ENCODE data around the gene SLC22A17.
A peak's percentile ranks its signal among the peaks of the same experiment; 100 is the strongest.

Gene SLC22A17

DNA sequence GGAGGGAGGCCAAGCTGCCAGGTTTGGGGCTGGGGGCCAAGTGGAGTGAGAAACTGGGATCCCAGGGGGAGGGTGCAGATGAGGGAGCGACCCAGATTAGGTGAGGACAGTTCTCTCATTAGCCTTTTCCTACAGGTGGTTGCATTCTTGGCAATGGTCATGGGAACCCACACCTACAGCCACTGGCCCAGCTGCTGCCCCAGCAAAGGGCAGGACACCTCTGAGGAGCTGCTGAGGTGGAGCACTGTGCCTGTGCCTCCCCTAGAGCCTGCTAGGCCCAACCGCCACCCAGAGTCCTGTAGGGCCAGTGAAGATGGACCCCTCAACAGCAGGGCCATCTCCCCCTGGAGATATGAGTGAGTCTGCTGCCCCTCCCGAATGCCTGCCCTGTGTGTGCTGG, 20.4 kb upstream of the SLC22A17 start:
- DNase-seq (ENCODE audit: low read depth, low spot score) = no peak
- H3K27me3 ChIP-seq (ENCODE audit: control insufficient read depth, insufficient read depth, low read length) = no peaks in the 10 kb centered on the region
- no peaks in the 10 kb centered on the region for H3K4me1 ChIP-seq (ENCODE audit: control insufficient read depth, insufficient read depth, low read length)
- no peaks in the 10 kb centered on the region for H3K9me3 ChIP-seq (ENCODE audit: control insufficient read depth, insufficient read depth, low read length)
- no peaks in the 10 kb centered on the region for H3K36me3 ChIP-seq (ENCODE audit: control insufficient read depth, insufficient read depth, low read length)
- no peak overlapping the region for H3K4me3 ChIP-seq (ENCODE audit: low read length)
- no peak overlapping the region for H3K27ac ChIP-seq (ENCODE audit: low read length)
- WGBS (ENCODE audit: insufficient coverage, insufficient read length) = no CpG with 5 or more reads among the region's 3 CpGs

DNA sequence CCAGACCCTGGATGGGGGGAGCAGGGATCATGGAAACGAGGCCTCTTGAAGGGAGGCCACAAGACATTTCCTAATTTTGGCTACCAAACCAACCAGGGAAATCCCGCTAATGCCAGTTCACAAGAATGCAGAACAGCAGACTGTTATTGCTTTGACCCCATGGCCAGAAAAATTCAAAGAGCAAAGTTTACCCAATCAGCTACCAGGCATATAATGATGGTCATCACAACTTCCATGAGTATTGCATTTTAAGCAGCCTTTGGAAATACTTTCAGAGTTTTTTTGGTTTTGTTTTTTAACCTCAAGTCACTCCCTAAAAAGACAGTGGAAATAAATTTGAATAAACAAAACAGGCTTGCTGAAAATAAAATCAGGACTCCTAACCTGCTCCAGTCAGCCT, 19.8 kb upstream of the SLC22A17 start, which contains the start of gene IL25:
IL25 (plus strand) TSS at position 301 of the 400 bp plus-strand sequence.
- H3K4me3 ChIP-seq (ENCODE audit: low read length) = no peak within 1 kb of the TSS
- H3K27ac ChIP-seq (ENCODE audit: low read length) = no peak within 1 kb of the TSS
- H3K9me3 ChIP-seq (ENCODE audit: control insufficient read depth, insufficient read depth, low read length) = no peaks in the 10 kb centered on the region
- H3K4me1 ChIP-seq (ENCODE audit: control insufficient read depth, insufficient read depth, low read length) = no peaks in the 10 kb centered on the region
- DNase-seq (ENCODE audit: low read depth, low spot score) = no peak
- WGBS (ENCODE audit: insufficient coverage, insufficient read length) = no CpG with 5 or more reads among the region's 2 CpGs
- H3K36me3 ChIP-seq (ENCODE audit: control insufficient read depth, insufficient read depth, low read length) = no peaks in the 10 kb centered on the region
- H3K27me3 ChIP-seq (ENCODE audit: control insufficient read depth, insufficient read depth, low read length) = no peaks in the 10 kb centered on the region

GRCh38 chr14:23371865-23372264, 19.2 kb upstream of the SLC22A17 start:
- H3K4me3 ChIP-seq (ENCODE audit: low read length) = no peak overlapping the region
- DNase-seq (ENCODE audit: low read depth, low spot score) = no peak
- no peaks in the 10 kb centered on the region for H3K9me3 ChIP-seq (ENCODE audit: control insufficient read depth, insufficient read depth, low read length)
- no peak overlapping the region for H3K27ac ChIP-seq (ENCODE audit: low read length)
- no peaks in the 10 kb centered on the region for H3K36me3 ChIP-seq (ENCODE audit: control insufficient read depth, insufficient read depth, low read length)
- no CpG with 5 or more reads among the region's 1 CpG for WGBS (ENCODE audit: insufficient coverage, insufficient read length)
- 0 out of 2 replicates have a peak, but pooled peaks cover under 1% of the 10 kb centered on the region for H3K4me1 ChIP-seq (ENCODE audit: control insufficient read depth, insufficient read depth, low read length)
- H3K27me3 ChIP-seq (ENCODE audit: control insufficient read depth, insufficient read depth, low read length) = no peaks in the 10 kb centered on the region

- H3K4me1 ChIP-seq (ENCODE audit: control insufficient read depth, insufficient read depth, low read length) = peaks cover 4% of the 10 kb centered on the region; the same call in 1 of the 2 replicates
- no peak overlapping the region for H3K4me3 ChIP-seq (ENCODE audit: low read length)
- no peaks in the 10 kb centered on the region for H3K9me3 ChIP-seq (ENCODE audit: control insufficient read depth, insufficient read depth, low read length)
- no peak for DNase-seq (ENCODE audit: low read depth, low spot score)
- no CpG with 5 or more reads among the region's 1 CpG for WGBS (ENCODE audit: insufficient coverage, insufficient read length)
- no peaks in the 10 kb centered on the region for H3K27me3 ChIP-seq (ENCODE audit: control insufficient read depth, insufficient read depth, low read length)
- H3K27ac ChIP-seq (ENCODE audit: low read length) = no peak overlapping the region
- no peaks in the 10 kb centered on the region for H3K36me3 ChIP-seq (ENCODE audit: control insufficient read depth, insufficient read depth, low read length)
Observed at GRCh38 chr14:23370221-23370620, 17.5 kb upstream of the SLC22A17 start.

GRCh38 chr14:23366426-23366921, 13.8 kb upstream of the SLC22A17 start:
- Histone ChIP-seq H3K4me3 (ENCODE audit: low read length) (peak overlapping the region; percentile 54; the same call in 1 of the 2 replicates), H3K27me3 (ENCODE audit: control insufficient read depth, insufficient read depth, low read length) (no peaks in the 10 kb centered on the region), H3K36me3 (ENCODE audit: control insufficient read depth, insufficient read depth, low read length) (no peaks in the 10 kb centered on the region), H3K4me1 (ENCODE audit: control insufficient read depth, insufficient read depth, low read length) (peaks cover 6% of the 10 kb centered on the region; the same call in 1 of the 2 replicates), H3K9me3 (ENCODE audit: control insufficient read depth, insufficient read depth, low read length) (no peaks in the 10 kb centered on the region), H3K27ac (ENCODE audit: low read length) (no peak overlapping the region)
- WGBS (ENCODE audit: insufficient coverage, insufficient read length) = no CpG with 5 or more reads among the region's 34 CpGs
- DNase-seq (ENCODE audit: low read depth, low spot score) = no peak

DNA sequence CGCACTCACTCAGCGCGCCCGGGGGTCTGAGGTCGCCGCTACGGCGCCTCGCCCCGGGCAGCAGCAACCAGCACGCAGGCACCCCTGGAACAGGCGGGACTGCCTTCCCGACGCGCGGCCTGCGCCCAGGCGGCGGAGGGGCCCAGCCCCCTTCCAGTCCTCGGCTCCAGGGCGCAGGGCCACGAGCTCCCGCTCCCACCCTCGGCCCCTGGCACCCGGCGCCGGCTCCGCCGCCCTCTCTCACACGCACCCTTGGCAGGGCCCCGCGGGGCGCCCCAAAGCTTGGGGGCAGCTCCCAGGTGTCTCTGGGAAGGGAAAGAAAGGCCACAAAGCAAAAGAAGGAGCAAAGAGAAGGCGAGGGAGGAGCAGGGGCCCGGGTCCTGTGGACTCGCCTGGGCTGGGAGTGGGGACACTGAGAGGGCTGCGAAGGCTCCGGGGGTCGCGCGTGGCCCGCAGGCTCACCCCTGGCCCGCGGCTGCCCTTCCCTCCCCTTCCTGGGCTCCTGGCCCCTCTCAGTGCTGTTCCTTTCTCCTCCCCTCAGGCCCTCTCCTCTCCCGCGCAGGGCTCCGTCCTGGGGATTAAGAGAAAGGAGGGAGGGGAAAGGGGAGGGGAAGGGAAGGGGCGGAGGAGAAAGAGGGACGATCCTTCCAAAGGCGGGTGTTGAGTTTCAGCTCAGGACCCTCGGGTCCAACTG, 13.2 kb upstream of the SLC22A17 start:
- H3K27ac ChIP-seq (ENCODE audit: low read length) = no peak overlapping the region
- H3K9me3 ChIP-seq (ENCODE audit: control insufficient read depth, insufficient read depth, low read length) = no peaks in the 10 kb centered on the region
- peaks cover 6% of the 10 kb centered on the region; the same call in 1 of the 2 replicates for H3K4me1 ChIP-seq (ENCODE audit: control insufficient read depth, insufficient read depth, low read length)
- WGBS (ENCODE audit: insufficient coverage, insufficient read length) = no CpG with 5 or more reads among the region's 51 CpGs
- DNase-seq (ENCODE audit: low read depth, low spot score) = no peak
- peak overlapping the region; percentile 54 for H3K4me3 ChIP-seq (ENCODE audit: low read length)
- H3K27me3 ChIP-seq (ENCODE audit: control insufficient read depth, insufficient read depth, low read length) = no peaks in the 10 kb centered on the region
- H3K36me3 ChIP-seq (ENCODE audit: control insufficient read depth, insufficient read depth, low read length) = no peaks in the 10 kb centered on the region

GRCh38 chr14:23365036-23365731, 12.5 kb upstream of the SLC22A17 start, which contains the start of gene EFS:
Gene EFS, minus strand, starts transcription at chr14:23365172. Its CDS starts 147 bp downstream, at chr14:23365025.
- Histone ChIP-seq H3K27ac (ENCODE audit: low read length) (no peak within 1 kb of the TSS), H3K4me3 (ENCODE audit: low read length) (peak within 1 kb of the TSS; percentile 54)

GRCh38 chr14:23364164-23365035, 11.7 kb upstream of the SLC22A17 start:
- DNase-seq (ENCODE audit: low read depth, low spot score) = no peak
- Histone ChIP-seq H3K27me3 (ENCODE audit: control insufficient read depth, insufficient read depth, low read length) (no peaks in the 10 kb centered on the region), H3K4me3 (ENCODE audit: low read length) (peak overlapping the region; percentile 54; the same call in 1 of the 2 replicates), H3K36me3 (ENCODE audit: control insufficient read depth, insufficient read depth, low read length) (peaks cover 4% of the 10 kb centered on the region; the same call in 1 of the 2 replicates), H3K27ac (ENCODE audit: low read length) (no peak overlapping the region), H3K9me3 (ENCODE audit: control insufficient read depth, insufficient read depth, low read length) (no peaks in the 10 kb centered on the region), H3K4me1 (ENCODE audit: control insufficient read depth, insufficient read depth, low read length) (peaks cover 6% of the 10 kb centered on the region; the same call in 1 of the 2 replicates)
- no CpG with 5 or more reads among the region's 21 CpGs for WGBS (ENCODE audit: insufficient coverage, insufficient read length)

More at GRCh38 chr14:23365036-23365731, 12.5 kb upstream of the SLC22A17 start, which contains the start of gene EFS:
- DNase-seq (ENCODE audit: low read depth, low spot score) = no peak
- WGBS (ENCODE audit: insufficient coverage, insufficient read length) = no CpG with 5 or more reads among the region's 74 CpGs
- Histone ChIP-seq H3K36me3 (ENCODE audit: control insufficient read depth, insufficient read depth, low read length) (no peaks in the 10 kb centered on the region; the same call in 1 of the 2 replicates), H3K27me3 (ENCODE audit: control insufficient read depth, insufficient read depth, low read length) (no peaks in the 10 kb centered on the region), H3K9me3 (ENCODE audit: control insufficient read depth, insufficient read depth, low read length) (no peaks in the 10 kb centered on the region), H3K4me1 (ENCODE audit: control insufficient read depth, insufficient read depth, low read length) (peaks cover 6% of the 10 kb centered on the region; the same call in 1 of the 2 replicates)

- H3K9me3 ChIP-seq (ENCODE audit: control insufficient read depth, insufficient read depth, low read length) = no peaks in the 10 kb centered on the region
- H3K36me3 ChIP-seq (ENCODE audit: control insufficient read depth, insufficient read depth, low read length) = peaks cover 6% of the 10 kb centered on the region
- DNase-seq (ENCODE audit: low read depth, low spot score) = no peak
Observed at GRCh38 chr14:23362200-23362599, 9.5 kb upstream of the SLC22A17 start.

More at GRCh38 chr14:23362200-23362599, 9.5 kb upstream of the SLC22A17 start:
- Histone ChIP-seq H3K27ac (ENCODE audit: low read length) (no peak overlapping the region), H3K4me1 (ENCODE audit: control insufficient read depth, insufficient read depth, low read length) (peaks cover 6% of the 10 kb centered on the region; the same call in 1 of the 2 replicates), H3K27me3 (ENCODE audit: control insufficient read depth, insufficient read depth, low read length) (no peaks in the 10 kb centered on the region), H3K4me3 (ENCODE audit: low read length) (no peak overlapping the region)
- no CpG with 5 or more reads among the region's 3 CpGs for WGBS (ENCODE audit: insufficient coverage, insufficient read length)

All from iPS DF 6.9 (cell line).